B cell (primary cell): ENCODE measurements around the gene RPRD1B. TPM values are rescaled to one million over a fixed set of nuclear protein-coding genes. Genes with fewer than 3 reads are reported as not detected.
A peak's percentile ranks its signal among the peaks of the same experiment; 100 is the strongest.

Source experiments
- ATAC-seq: fragments of 200-7000 bp; cut with Tn5 transposase; one replicate; pipeline ENCODE4 v1.10.0; 2021; ENCODE audit warnings: low read depth, mild to moderate bottlenecking, moderate number of reproducible peaks, moderate library complexity
- CTCF ChIA-PET: fragments of 350-600 bp; sonication (Branson Sonifier 250); formaldehyde crosslinking; loops from one replicate; lab custom pipeline; 2021; ENCODE audit warnings: antibody characterized with exemption, inconsistent platforms; lab: Charles Lee
- POLR2A ChIA-PET: fragments of 350-600 bp; sonication (Branson Sonifier 250); formaldehyde crosslinking; loops from one replicate; lab custom pipeline; 2021; ENCODE audit warnings: antibody characterized with exemption; lab: Charles Lee
- DNase-seq: peaks from one replicate; pipeline ENCODE4 v3.0.0; 2013
- H2AFZ ChIP-seq: 2 replicates; pipeline ENCODE4 v1.6.1; 2012; ENCODE audit warnings: mild to moderate bottlenecking, low read depth, low read length; ENCODE audit not compliant: insufficient read depth, poor library complexity, severe bottlenecking
- H3K27ac ChIP-seq, 2 donors: 1 replicate in 1 of 2; 2 replicates in 1 of 2; pipeline ENCODE4 v1.5.1; 2012 to 2013; ENCODE audit warnings: low read length in 2 of 2, mild to moderate bottlenecking in 2 of 2, moderate library complexity in 1 of 2
- H3K27me3 ChIP-seq, 4 experiments: fragments of 200-600 bp in 1 of 4; sonication (generic) in 1 of 4; replicated peaks in 1 of 4; 1 replicate in 2 of 4; 2 replicates in 2 of 4; pipeline versions ENCODE4 v1.6.1 to v1.7.0; 2013 to 2016; ENCODE audit warnings: low read length in 3 of 4, mild to moderate bottlenecking in 2 of 4, mixed read lengths in 1 of 4, moderate library complexity in 1 of 4; ENCODE audit not compliant: insufficient read depth in 4 of 4, control insufficient read depth in 3 of 4; ENCODE audit errors: control extremely low read depth in 1 of 4
- H3K36me3 ChIP-seq, 2 experiments: replicated peaks in 1 of 2; 1 replicate in 1 of 2; 2 replicates in 1 of 2; pipeline versions ENCODE4 v1.6.1 to v1.7.1; 2013; ENCODE audit warnings: low read length in 1 of 2; ENCODE audit not compliant: insufficient read depth in 2 of 2, control insufficient read depth in 1 of 2; ENCODE audit errors: control extremely low read depth in 1 of 2, extremely low read depth in 1 of 2
- H3K4me1 ChIP-seq, 2 donors: fragments of 200-600 bp in 1 of 2; sonication (generic) in 1 of 2; 1 replicate in 1 of 2; 2 replicates in 1 of 2; pipeline versions ENCODE4 v1.5.1 to v1.6.1; 2013 to 2017; ENCODE audit warnings: low read length in 2 of 2; ENCODE audit not compliant: control insufficient read depth in 2 of 2, insufficient read depth in 2 of 2
- H3K4me2 ChIP-seq: replicated peaks from 2 replicates; pipeline ENCODE3; 2012; ENCODE audit warnings: mild to moderate bottlenecking, low read depth, low read length; ENCODE audit not compliant: poor library complexity, severe bottlenecking
- H3K4me3 ChIP-seq, 5 experiments: fragments of 200-600 bp in 1 of 5; sonication (generic) in 1 of 5; 1 replicate in 3 of 5; 2 replicates in 2 of 5; pipeline versions ENCODE4 v1.5.1 to v1.7.0; 2011 to 2016; ENCODE audit warnings: low read length in 4 of 5, mild to moderate bottlenecking in 4 of 5, low read depth in 2 of 5, control low read depth in 1 of 5, moderate library complexity in 1 of 5; ENCODE audit not compliant: insufficient read depth in 1 of 5; ENCODE audit errors: control extremely low read depth in 1 of 5, extremely low read depth in 1 of 5
- H3K79me2 ChIP-seq: fragments of 200-600 bp; sonication (generic); one replicate; pipeline ENCODE4 v1.6.0; 2016; ENCODE audit warnings: low read length; ENCODE audit not compliant: control insufficient read depth, insufficient read depth
- H3K9ac ChIP-seq: fragments of 200-600 bp; sonication (generic); 2 replicates; pipeline ENCODE4 v1.6.1; 2017; ENCODE audit warnings: mild to moderate bottlenecking, low read length, moderate library complexity
- H3K9me3 ChIP-seq, 3 donors: one replicate each; pipeline versions ENCODE4 v1.6.1 to v1.7.1; 2013; ENCODE audit warnings: low read length in 2 of 3; ENCODE audit not compliant: control insufficient read depth in 2 of 3, insufficient read depth in 1 of 3; ENCODE audit errors: control extremely low read depth in 1 of 3
- H4K20me1 ChIP-seq: 2 replicates; pipeline ENCODE4 v1.6.0; 2012; ENCODE audit warnings: mild to moderate bottlenecking, low read length; ENCODE audit not compliant: insufficient read depth, control insufficient read depth, poor library complexity, severe bottlenecking
- H3K27ac Mint-ChIP-seq: one replicate; pipeline ENCODE4 v1.8.0; 2021; ENCODE audit warnings: mixed read lengths
- H3K27me3 Mint-ChIP-seq: one replicate; pipeline ENCODE4 v1.8.0; 2021; ENCODE audit warnings: mixed read lengths
- H3K4me1 Mint-ChIP-seq: one replicate; pipeline ENCODE4 v1.8.0; 2021; ENCODE audit warnings: mixed read lengths
- H3K4me3 Mint-ChIP-seq: one replicate; pipeline ENCODE4 v1.8.0; 2021; ENCODE audit warnings: mixed read lengths
- H3K9me3 Mint-ChIP-seq: one replicate; pipeline ENCODE4 v1.8.0; 2022; ENCODE audit warnings: mixed read lengths; ENCODE audit not compliant: insufficient read depth
- CTCF ChIP-seq: fragments of 200-600 bp; IDR thresholded peaks from one replicate; pipeline ENCODE4 v1.8.0; 2022; ENCODE audit warnings: antibody characterized with exemption, mild to moderate bottlenecking
- EZH2 ChIP-seq: IDR thresholded peaks from 2 replicates; pipeline ENCODE4 v1.6.1; 2012; ENCODE audit warnings: borderline replicate concordance, low read depth, mild to moderate bottlenecking, moderate library complexity, low read length; ENCODE audit not compliant: insufficient read depth, poor library complexity, severe bottlenecking
- WGBS: methylation state at CpG from one replicate; pipeline ENCODE4 v1.1.5; 2013; ENCODE audit warnings: missing lambda C conversion rate; ENCODE audit not compliant: insufficient coverage; 5-methylcytosine and 5-hydroxymethylcytosine counted together
- intact Hi-C: fragments of 100-400 bp; cut with micrococcal nuclease; formaldehyde crosslinking; loops from one replicate; pipeline ENCODE4 v1.10.0; 2022
- polyA plus RNA-seq: library from polyadenylated mRNA; depleted of rRNA; stranded (reverse); fragments of >200 nt; gene quantifications from 2 replicates; pipeline ENCODE4 v1.2.3, GENCODE V29; 2012
- total RNA-seq, 2 donors: library from RNA; stranded (reverse); fragments of 120-200 nt in 1 of 2; gene quantifications; 1 replicate in 1 of 2; 2 replicates in 1 of 2; pipeline versions ENCODE4 v1.2.3 to v1.2.4, GENCODE V29; 2013 to 2022

The RPRD1B gene
- total and polyA plus RNA-seq, 2 donors (not counting 1 experiment from before 2014, with no cell fraction given), result 6.0 to 54.9 TPM

GRCh38 chr20:38063911-38064530 lies 30.5 kb downstream of the RPRD1B start:
- peak; percentile 54 for ATAC-seq
- Mint-ChIP-seq H3K9me3 (no peaks in the 10 kb centered on the region), H3K27ac (peak overlapping the region; percentile 82), H3K4me1 (peaks cover 28% of the 10 kb centered on the region), H3K4me3 (peak overlapping the region; percentile 68), H3K27me3 (no peaks in the 10 kb centered on the region)
- H3K36me3 ChIP-seq, result peaks cover 10 to 83% of the 10 kb centered on the region in 2 experiments
- CTCF ChIA-PET, result interaction anchor here (0.9 to 19.6 kb wide), 5 partner anchors 12 to 155 kb away, joined by 3 to 494 read pairs (median 3); partner anchors contain the start of gene TGM2
- no peaks in the 10 kb centered on the region for H4K20me1 ChIP-seq
- WGBS, result no CpG with 5 or more reads among the region's 7 CpGs
- POLR2A ChIA-PET, result interaction anchor here (0.7 to 1.2 kb wide), 2 partner anchors 13 to 30 kb away, joined by 3 to 4 read pairs; partner anchors contain the start of gene RPRD1B
- H3K79me2 ChIP-seq, result peaks cover 4% of the 10 kb centered on the region
- H2AFZ ChIP-seq, result no peak overlapping the region
- no peak overlapping the region for H3K9ac ChIP-seq
- TF ChIP-seq CTCF (no peak), EZH2 (no peak)
- H3K9me3 ChIP-seq, result peaks cover 0 to 2% (median 0%) of the 10 kb centered on the region in 3 donors
- DNase-seq, result no peak
- no peak overlapping the region for H3K4me3 ChIP-seq
- intact Hi-C loops, result no loop called here
- H3K4me2 ChIP-seq, result no peak overlapping the region
- no peak overlapping the region for H3K27ac ChIP-seq
- H3K27me3 ChIP-seq, result no peaks in the 10 kb centered on the region
- peaks cover 0 to 13% of the 10 kb centered on the region in 2 donors for H3K4me1 ChIP-seq

- peaks cover 0 to 2% (median 0%) of the 10 kb centered on the region in 3 donors for H3K9me3 ChIP-seq
- Mint-ChIP-seq H3K27ac (peak overlapping the region; percentile 62), H3K9me3 (no peaks in the 10 kb centered on the region), H3K4me1 (peaks cover 26% of the 10 kb centered on the region), H3K27me3 (no peaks in the 10 kb centered on the region), H3K4me3 (peak overlapping the region; percentile 68)
- no peaks in the 10 kb centered on the region for H4K20me1 ChIP-seq
- CTCF ChIA-PET, result interaction anchor here (0.6 to 19.6 kb wide), 6 partner anchors 8 to 798 kb away, joined by 3 to 494 read pairs (median 16); no protein-coding TSS in a partner anchor
- ATAC-seq (no peak), DNase-seq (no peak)
- H3K79me2 ChIP-seq, result peaks cover 7% of the 10 kb centered on the region
- H3K36me3 ChIP-seq, result peaks cover 12 to 83% of the 10 kb centered on the region in 2 experiments
- intact Hi-C loops, result no loop called here
- H3K27ac ChIP-seq, result no peak overlapping the region
- no peak overlapping the region for H2AFZ ChIP-seq
- 78% methylated on average over 6 of the region's 10 CpGs for WGBS
- no peak for TF ChIP-seq EZH2
- no peak overlapping the region for H3K4me3 ChIP-seq
- H3K27me3 ChIP-seq, result no peaks in the 10 kb centered on the region
- no peak overlapping the region for H3K4me2 ChIP-seq
- H3K9ac ChIP-seq, result no peak overlapping the region
- H3K4me1 ChIP-seq, result peaks cover 0 to 13% of the 10 kb centered on the region in 2 donors
- POLR2A ChIA-PET, result no interaction called here
Observed at GRCh38 chr20:38065764-38066375, 32.3 kb downstream of the RPRD1B start.
